ENCODE results near the gene ATP6V0B. TPM values are rescaled to one million over a fixed set of nuclear protein-coding genes. Genes with fewer than 3 reads are reported as not detected.

ATP6V0B gene
- total and polyA plus RNA-seq, 2 of the 8 experiments (the other 6 are each of a cell fraction or from before 2014, with no cell fraction given), result 105 to 308 TPM

DNA sequence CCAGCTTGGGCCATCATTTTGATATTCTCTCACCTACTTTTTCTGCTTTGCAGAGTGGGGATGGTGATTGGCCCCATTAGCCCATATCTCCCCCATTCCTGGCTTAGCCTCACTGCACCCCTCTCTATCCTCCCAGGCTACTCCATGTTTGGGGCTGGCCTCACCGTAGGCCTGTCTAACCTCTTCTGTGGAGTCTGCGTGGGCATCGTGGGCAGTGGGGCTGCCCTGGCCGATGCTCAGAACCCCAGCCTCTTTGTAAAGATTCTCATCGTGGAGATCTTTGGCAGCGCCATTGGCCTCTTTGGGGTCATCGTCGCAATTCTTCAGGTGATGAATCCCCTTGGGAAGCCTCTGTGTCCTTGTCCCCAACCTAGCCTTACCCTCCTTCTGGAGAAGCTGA lies 2.1 kb downstream of the ATP6V0B start:
- no peak overlapping the region for H2AFZ ChIP-seq (ENCODE audit: low read length)
- no peak overlapping the region for H3K27ac ChIP-seq (ENCODE audit: low read depth, low read length)
- ChIA-PET CTCF (ENCODE audit: partially characterized antibody) (interaction anchor here (0.6 to 5.0 kb wide), 8 partner anchors 12 to 216 kb away, joined by 3 to 34 read pairs (median 4); partner anchors contain the start of genes CCDC24 and IPO13), POLR2A (ENCODE audit: partially characterized antibody) (interaction anchor here (1.0 to 12.9 kb wide), 4 partner anchors 13 to 54 kb away, joined by 3 to 189 read pairs (median 8); partner anchors contain the start of genes CCDC24 and SLC6A9)
- H2AK5ac ChIP-seq (ENCODE audit: low read depth, low read length), result no peak overlapping the region
- no peak overlapping the region for H2BK5ac ChIP-seq (ENCODE audit: low read depth, low read length)
- H3K4me3 ChIP-seq (ENCODE audit: extremely low read depth in 1 of 4, insufficient read depth in 2 of 4, low read depth in 3 of 4, low read length in 4 of 4), result no peak overlapping the region
- peaks cover 4 to 22% (median 16%) of the 10 kb centered on the region in 4 experiments for H3K4me1 ChIP-seq (replicated peaks in 1 of 4; ENCODE audit: control insufficient read depth in 3 of 4, insufficient read depth in 4 of 4, low read length in 3 of 4)
- WGBS, 2 experiments (ENCODE audit: extremely low coverage in 1 of 2, insufficient coverage in 1 of 2, insufficient read length in 1 of 2, insufficient replicate concordance in 2 of 2, low coverage in 1 of 2, low lambda C conversion rate in 2 of 2, missing lambda C conversion rate in 1 of 2), result 91% methylated on average over 8 of the region's 8 CpGs; no CpG with 5 or more reads in 1 of the 2 experiments
- H4K91ac ChIP-seq (replicated peaks; ENCODE audit: insufficient read length, low read length), result no peak overlapping the region
- no peak overlapping the region for H2BK20ac ChIP-seq (ENCODE audit: low read length)
- no peak overlapping the region for H3K56ac ChIP-seq (replicated peaks; ENCODE audit: insufficient read length, low read depth, low read length)
- H2BK15ac ChIP-seq (ENCODE audit: low read length), result no peak overlapping the region
- no peak overlapping the region for H2BK12ac ChIP-seq (ENCODE audit: low read depth, low read length)
- H3K14ac ChIP-seq (ENCODE audit: insufficient read length), result no peak overlapping the region
- peaks cover 0 to 24% of the 10 kb centered on the region in 2 experiments; a peak in 2 of 4 replicates for H3K79me2 ChIP-seq (ENCODE audit: control insufficient read depth in 1 of 2, insufficient read depth in 2 of 2, low read length in 2 of 2)
- peaks cover 22% of the 10 kb centered on the region for H3K79me1 ChIP-seq (ENCODE audit: low read depth, low read length)
- no peak for TF ChIP-seq YY1 (IDR thresholded peaks at IDR 0.05; ENCODE audit: low read depth, low read length)
- FAIRE-seq (no peak), DNase-seq (ENCODE audit: low read depth in 1 of 2, low spot score in 2 of 2) (no peak)
- peaks cover 2 to 35% (median 18%) of the 10 kb centered on the region in 4 experiments; a peak in 7 of 8 replicates for H3K36me3 ChIP-seq (ENCODE audit: control insufficient read depth in 2 of 4, insufficient read depth in 4 of 4, low read length in 3 of 4)
- no peak overlapping the region for H3K4me2 ChIP-seq (ENCODE audit: insufficient read depth in 1 of 2, low read depth in 2 of 2, low read length in 2 of 2)
- H3K27me3 ChIP-seq (replicated peaks in 1 of 4; ENCODE audit: control insufficient read depth in 3 of 4, extremely low read depth in 1 of 4, insufficient read depth in 3 of 4, low read length in 3 of 4), result no peaks in the 10 kb centered on the region
- no peak overlapping the region for H3K18ac ChIP-seq (ENCODE audit: extremely low read depth, low read length)
- H3K9me3 ChIP-seq (ENCODE audit: insufficient read depth in 2 of 2, low read depth in 1 of 2, low read length in 1 of 2), result no peaks in the 10 kb centered on the region
- no peak overlapping the region for H3K9ac ChIP-seq (replicated peaks in 1 of 4; ENCODE audit: extremely low read depth in 1 of 4, low read depth in 3 of 4, low read length in 3 of 4)
- H3K23me2 ChIP-seq (ENCODE audit: low read depth, low read length), result peaks cover 27% of the 10 kb centered on the region
- no peak overlapping the region for H2BK120ac ChIP-seq (replicated peaks; ENCODE audit: low read depth, low read length)
- H3K4ac ChIP-seq (replicated peaks; ENCODE audit: insufficient read length, low read depth, low read length), result no peak overlapping the region
- H4K20me1 ChIP-seq (replicated peaks in 1 of 2; ENCODE audit: control insufficient read depth in 1 of 2, insufficient read depth in 2 of 2, low read length in 2 of 2), result peaks cover 2 to 24% of the 10 kb centered on the region in 2 experiments
- no peak overlapping the region for H3K23ac ChIP-seq (ENCODE audit: insufficient read length)
- no peak overlapping the region for H4K5ac ChIP-seq (ENCODE audit: insufficient read length, low read depth, low read length)
- H4K8ac ChIP-seq (ENCODE audit: extremely low read depth, insufficient read depth, low read length), result no peak overlapping the region
